MM.1S (cell line): ENCODE results near the gene GGN.

ENCODE experiments used
- EZH2 ChIP-seq: fragments of 300-600 bp; sonication (generic); optimal IDR thresholded peaks from 2 replicates; pipeline ENCODE3; 2017; ENCODE audit warnings: low read depth, mild to moderate bottlenecking, antibody characterized with exemption, low read length, mixed read lengths
- EZH2phosphoT487 ChIP-seq: fragments of 300-600 bp; sonication (generic); IDR thresholded peaks from 2 replicates; pipeline ENCODE4 v1.6.1; 2018; ENCODE audit warnings: antibody characterized with exemption, low read length
- TF ChIP-seq, protein P1 (sequence below): fragments of 300-600 bp; sonication (generic); IDR thresholded peaks from 2 replicates; pipeline ENCODE4 v1.5.1; 2016; ENCODE audit warnings: antibody characterized with exemption, low read length, mixed read lengths

DNA sequence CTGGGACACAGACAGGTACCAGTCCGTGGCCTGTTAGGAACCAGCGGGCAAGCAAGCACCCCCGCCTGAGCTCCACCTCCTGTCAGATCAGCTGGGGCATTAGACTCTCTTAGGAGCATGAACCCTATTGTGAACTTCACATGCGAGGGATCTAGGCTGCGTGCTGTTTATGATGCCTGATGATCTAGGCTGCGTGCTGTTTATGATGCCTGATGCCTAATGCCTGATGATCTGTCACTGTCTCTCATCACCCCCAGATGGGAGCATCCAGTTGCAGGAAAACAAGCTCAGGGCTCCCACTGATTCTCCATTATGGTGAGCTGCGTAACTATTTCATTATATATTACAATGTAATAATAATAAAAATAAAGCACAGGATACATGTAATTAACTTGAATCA lies 34.6 kb upstream of the GGN start:
- TF ChIP-seq, protein P1, sequence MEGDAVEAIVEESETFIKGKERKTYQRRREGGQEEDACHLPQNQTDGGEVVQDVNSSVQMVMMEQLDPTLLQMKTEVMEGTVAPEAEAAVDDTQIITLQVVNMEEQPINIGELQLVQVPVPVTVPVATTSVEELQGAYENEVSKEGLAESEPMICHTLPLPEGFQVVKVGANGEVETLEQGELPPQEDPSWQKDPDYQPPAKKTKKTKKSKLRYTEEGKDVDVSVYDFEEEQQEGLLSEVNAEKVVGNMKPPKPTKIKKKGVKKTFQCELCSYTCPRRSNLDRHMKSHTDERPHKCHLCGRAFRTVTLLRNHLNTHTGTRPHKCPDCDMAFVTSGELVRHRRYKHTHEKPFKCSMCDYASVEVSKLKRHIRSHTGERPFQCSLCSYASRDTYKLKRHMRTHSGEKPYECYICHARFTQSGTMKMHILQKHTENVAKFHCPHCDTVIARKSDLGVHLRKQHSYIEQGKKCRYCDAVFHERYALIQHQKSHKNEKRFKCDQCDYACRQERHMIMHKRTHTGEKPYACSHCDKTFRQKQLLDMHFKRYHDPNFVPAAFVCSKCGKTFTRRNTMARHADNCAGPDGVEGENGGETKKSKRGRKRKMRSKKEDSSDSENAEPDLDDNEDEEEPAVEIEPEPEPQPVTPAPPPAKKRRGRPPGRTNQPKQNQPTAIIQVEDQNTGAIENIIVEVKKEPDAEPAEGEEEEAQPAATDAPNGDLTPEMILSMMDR: no peak
- no peak for TF ChIP-seq EZH2phosphoT487
- TF ChIP-seq EZH2: no peak
